Measurements from ENCODE around the gene CLCF1.

The CLCF1 gene

GRCh38 chr11:67418476-67419281 is 45.3 kb upstream of the CLCF1 start:
- TF ChIP-seq CTCF (IDR thresholded peaks at IDR 0.05; ENCODE audit: insufficient read depth, low read depth, low read length, missing control alignments) = no peak
- DNase-seq (ENCODE audit: low read depth) = no peak
- H3K4me3 ChIP-seq (ENCODE audit: low read length) = no peak overlapping the region

GRCh38 chr11:67417425-67417824 is 44.0 kb upstream of the CLCF1 start:
- DNase-seq (ENCODE audit: low read depth) = no peak
- no peak overlapping the region for H3K4me3 ChIP-seq (ENCODE audit: low read length)
- TF ChIP-seq CTCF (IDR thresholded peaks at IDR 0.05; ENCODE audit: insufficient read depth, low read depth, low read length, missing control alignments) = no peak

- DNase-seq (ENCODE audit: low read depth) = peak; percentile 73
- no peak overlapping the region for H3K4me3 ChIP-seq (ENCODE audit: low read length)
- no peak for TF ChIP-seq CTCF (IDR thresholded peaks at IDR 0.05; ENCODE audit: insufficient read depth, low read depth, low read length, missing control alignments)
Observed at GRCh38 chr11:67416416-67417335, 43.3 kb upstream of the CLCF1 start.

GRCh38 chr11:67415501-67416304 is 42.3 kb upstream of the CLCF1 start, which contains the start of gene CARNS1:
TSS of gene CARNS1 (plus strand) at chr11:67415678. CDS start at chr11:67416200, 522 bp downstream.
- no peak for DNase-seq (ENCODE audit: low read depth)
- TF ChIP-seq CTCF (IDR thresholded peaks at IDR 0.05; ENCODE audit: insufficient read depth, low read depth, low read length, missing control alignments) = no peak
- H3K4me3 ChIP-seq (ENCODE audit: low read length) = no peak within 1 kb of the TSS

GRCh38 chr11:67413266-67413849 is 40.0 kb upstream of the CLCF1 start:
- DNase-seq (ENCODE audit: low read depth) = no peak
- no peak overlapping the region for H3K4me3 ChIP-seq (ENCODE audit: low read length)
- no peak for TF ChIP-seq CTCF (IDR thresholded peaks at IDR 0.05; ENCODE audit: insufficient read depth, low read depth, low read length, missing control alignments)

GRCh38 chr11:67412495-67413179 is 39.2 kb upstream of the CLCF1 start:
- no peak for TF ChIP-seq CTCF (IDR thresholded peaks at IDR 0.05; ENCODE audit: insufficient read depth, low read depth, low read length, missing control alignments)
- no peak for DNase-seq (ENCODE audit: low read depth)
- H3K4me3 ChIP-seq (ENCODE audit: low read length) = no peak overlapping the region
